ENCODE measurements around the gene ATG16L1.

Gene ATG16L1

GRCh38 chr2:233285921-233286320 lies 34.4 kb downstream of the ATG16L1 start:
- in situ Hi-C loops (cut with HindIII; ENCODE audit: low sequenced_read_pairs): loop anchor here (5.0 kb wide), 1 partner anchor 61 kb away; no protein-coding TSS in a partner anchor

- in situ Hi-C loops (cut with HindIII; ENCODE audit: low sequenced_read_pairs): loop anchor here (5.0 kb wide), 1 partner anchor 59 kb away; no protein-coding TSS in a partner anchor
Measured at GRCh38 chr2:233287871-233288270, 36.4 kb downstream of the ATG16L1 start.

GRCh38 chr2:233288663-233289062 lies 37.2 kb downstream of the ATG16L1 start:
- in situ Hi-C loops (cut with HindIII; ENCODE audit: low sequenced_read_pairs): loop anchor here (5.0 kb wide), 1 partner anchor 59 kb away; no protein-coding TSS in a partner anchor

- in situ Hi-C loops (cut with HindIII; ENCODE audit: low sequenced_read_pairs): loop anchor here (5.0 kb wide), 1 partner anchor 58 kb away; no protein-coding TSS in a partner anchor
Measured at GRCh38 chr2:233289648-233290047, 38.2 kb downstream of the ATG16L1 start.

- in situ Hi-C loops (cut with HindIII; ENCODE audit: low sequenced_read_pairs): no loop called here
Measured at GRCh38 chr2:233290051-233290845, 38.8 kb downstream of the ATG16L1 start.

GRCh38 chr2:233295891-233296290 lies 44.4 kb downstream of the ATG16L1 start:
- in situ Hi-C loops (cut with HindIII; ENCODE audit: low sequenced_read_pairs): no loop called here

GRCh38 chr2:233297076-233297475 lies 45.6 kb downstream of the ATG16L1 start:
- in situ Hi-C loops (cut with HindIII; ENCODE audit: low sequenced_read_pairs): no loop called here

- in situ Hi-C loops (cut with HindIII; ENCODE audit: low sequenced_read_pairs): no loop called here
Measured at GRCh38 chr2:233300401-233300800, 48.9 kb downstream of the ATG16L1 start.

- in situ Hi-C loops (cut with HindIII; ENCODE audit: low sequenced_read_pairs): no loop called here
Measured at GRCh38 chr2:233301248-233301647, 49.8 kb downstream of the ATG16L1 start.

GRCh38 chr2:233301811-233302210 lies 50.3 kb downstream of the ATG16L1 start:
- in situ Hi-C loops (cut with HindIII; ENCODE audit: low sequenced_read_pairs): no loop called here

- in situ Hi-C loops (cut with HindIII; ENCODE audit: low sequenced_read_pairs): no loop called here
Measured at GRCh38 chr2:233303252-233303651, 51.8 kb downstream of the ATG16L1 start.

- in situ Hi-C loops (cut with HindIII; ENCODE audit: low sequenced_read_pairs): no loop called here
Measured at GRCh38 chr2:233307565-233307964, 56.1 kb downstream of the ATG16L1 start, which contains the start of gene SAG. Gene SAG, plus strand, starts transcription at chr2:233307816. Its CDS starts 1,374 bp downstream, at chr2:233309190.

- in situ Hi-C loops (cut with HindIII; ENCODE audit: low sequenced_read_pairs): no loop called here
Measured at GRCh38 chr2:233311241-233311926, 59.9 kb downstream of the ATG16L1 start.

GRCh38 chr2:233312874-233313273 lies 61.4 kb downstream of the ATG16L1 start:
- in situ Hi-C loops (cut with HindIII; ENCODE audit: low sequenced_read_pairs): no loop called here

GRCh38 chr2:233314180-233314925 lies 62.9 kb downstream of the ATG16L1 start:
- in situ Hi-C loops (cut with HindIII; ENCODE audit: low sequenced_read_pairs): no loop called here

- in situ Hi-C loops (cut with HindIII; ENCODE audit: low sequenced_read_pairs): no loop called here
Measured at GRCh38 chr2:233317196-233317943, 65.9 kb downstream of the ATG16L1 start.

- in situ Hi-C loops (cut with HindIII; ENCODE audit: low sequenced_read_pairs): no loop called here
Measured at GRCh38 chr2:233319256-233319655, 67.8 kb downstream of the ATG16L1 start.

- in situ Hi-C loops (cut with HindIII; ENCODE audit: low sequenced_read_pairs): no loop called here
Measured at GRCh38 chr2:233320470-233320869, 69.0 kb downstream of the ATG16L1 start.

GRCh38 chr2:233321166-233321565 lies 69.7 kb downstream of the ATG16L1 start:
- in situ Hi-C loops (cut with HindIII; ENCODE audit: low sequenced_read_pairs): no loop called here

- in situ Hi-C loops (cut with HindIII; ENCODE audit: low sequenced_read_pairs): no loop called here
Measured at GRCh38 chr2:233323851-233324250, 72.4 kb downstream of the ATG16L1 start.
